HUES6 (cell line): Measurements from ENCODE around the gene SNRPF.
"Not testable (repeated sequence)": the region's sequence is repeated elsewhere in the genome, so short reads cannot be mapped to it uniquely, and the experiment has no call there.

Experiments used
- H3K27ac ChIP-seq: 2 replicates; pipeline ENCODE4 v1.7.0; 2013; ENCODE audit warnings: low read depth, mild to moderate bottlenecking, low read length, inconsistent platforms
- H3K27me3 ChIP-seq: 2 replicates; pipeline ENCODE4 v1.6.1; 2013; ENCODE audit warnings: low read length; ENCODE audit not compliant: control insufficient read depth, insufficient read depth
- H3K36me3 ChIP-seq: 2 replicates; pipeline ENCODE4 v1.6.1; 2013; ENCODE audit warnings: low read length; ENCODE audit not compliant: control insufficient read depth, insufficient read depth
- H3K4me1 ChIP-seq: 2 replicates; pipeline ENCODE4 v1.6.1; 2013; ENCODE audit warnings: low read length; ENCODE audit not compliant: control insufficient read depth, insufficient read depth
- H3K4me3 ChIP-seq: 2 replicates; pipeline ENCODE4 v1.5.1; 2013; ENCODE audit warnings: low read depth, low read length
- H3K9ac ChIP-seq: one replicate; pipeline ENCODE4 v1.6.1; 2013; ENCODE audit warnings: mild to moderate bottlenecking, low read length
- H3K9me3 ChIP-seq: 2 replicates; pipeline ENCODE4 v1.6.1; 2013; ENCODE audit warnings: low read depth, low read length; ENCODE audit not compliant: control insufficient read depth, insufficient read depth

The SNRPF gene

DNA sequence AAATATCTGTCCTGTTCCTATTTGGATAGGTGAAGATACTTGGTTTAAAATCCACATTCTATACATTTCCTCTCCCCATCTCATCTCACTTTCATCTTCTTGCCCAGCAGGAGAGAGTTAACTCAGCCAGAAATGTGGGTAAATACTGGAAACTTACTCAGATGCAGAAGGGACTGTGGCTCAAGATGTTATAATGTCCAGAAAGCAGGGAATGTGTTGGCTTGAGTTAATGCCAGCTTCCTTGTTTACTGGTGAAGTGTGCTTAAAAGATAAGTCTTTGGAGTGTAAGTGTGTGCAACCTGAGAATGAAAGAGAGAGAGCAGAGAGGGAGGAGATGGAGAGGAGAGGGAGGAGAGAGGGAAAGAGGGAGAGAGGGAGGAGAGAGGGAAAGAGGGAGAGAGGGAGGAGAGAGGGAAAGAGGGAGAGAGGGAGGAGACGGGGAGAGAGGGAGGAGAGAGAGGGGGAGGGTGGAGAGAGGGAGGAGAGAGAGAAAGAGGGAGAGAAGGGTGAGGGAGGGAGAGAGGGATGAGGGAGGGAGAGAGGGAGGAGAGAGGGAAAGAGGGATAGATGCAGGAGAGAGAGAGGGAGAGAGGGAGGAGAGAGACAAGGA is 22.0 kb upstream of the SNRPF start:
- Histone ChIP-seq H3K4me1 (0 out of 2 replicates have a peak, but pooled peaks cover 3% of the 10 kb centered on the region), H3K36me3 (no peaks in the 10 kb centered on the region), H3K27me3 (no peaks in the 10 kb centered on the region), H3K9me3 (no peaks in the 10 kb centered on the region), H3K4me3 (peak overlapping the region; percentile 26; the same call in 1 of the 2 replicates), H3K27ac (no peak overlapping the region), H3K9ac (no peak overlapping the region)

DNA sequence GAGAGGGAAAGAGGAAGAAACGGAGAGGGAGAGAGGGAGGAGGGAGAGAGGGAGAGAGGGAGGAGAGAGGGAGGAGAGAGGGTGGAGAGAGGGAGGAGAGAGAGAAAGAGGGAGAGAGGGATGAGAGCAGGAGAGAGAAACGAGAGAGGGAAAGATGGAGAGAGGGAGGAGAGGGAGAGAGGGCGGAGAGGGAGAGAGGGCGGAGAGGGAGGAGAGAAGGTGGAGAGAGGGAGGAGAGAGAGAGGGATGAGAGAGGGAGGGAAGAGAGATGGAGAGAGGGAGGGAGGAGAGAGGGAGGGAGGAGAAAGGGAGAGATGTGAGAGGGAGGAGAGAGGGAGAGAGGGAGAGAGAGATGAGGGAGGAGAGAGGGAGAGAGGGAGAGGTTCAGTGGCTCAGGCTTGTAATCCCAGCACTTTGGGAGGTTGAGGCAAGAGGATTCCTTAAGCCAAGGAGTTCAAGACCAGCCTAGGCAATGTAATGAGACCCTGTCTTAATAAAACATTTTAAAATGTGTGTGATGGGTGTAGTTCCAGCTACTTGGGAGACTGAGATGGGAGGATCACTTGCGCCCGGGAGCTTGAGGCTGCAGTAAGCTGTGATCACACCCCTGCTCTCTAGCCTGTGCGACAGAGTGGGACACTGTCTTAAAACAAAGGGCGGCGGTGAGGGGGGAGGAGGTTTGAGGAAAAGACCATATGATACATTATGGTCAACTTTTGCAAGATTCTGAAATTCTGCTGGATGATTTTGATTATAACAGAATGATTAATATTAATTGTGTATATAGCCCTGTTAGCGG is 21.3 kb upstream of the SNRPF start:
- Histone ChIP-seq H3K4me3 (peak overlapping the region; percentile 26; the same call in 1 of the 2 replicates), H3K36me3 (no peaks in the 10 kb centered on the region), H3K27me3 (no peaks in the 10 kb centered on the region), H3K9ac (no peak overlapping the region), H3K4me1 (0 out of 2 replicates have a peak, but pooled peaks cover 3% of the 10 kb centered on the region), H3K27ac (no peak overlapping the region), H3K9me3 (no peaks in the 10 kb centered on the region)

DNA sequence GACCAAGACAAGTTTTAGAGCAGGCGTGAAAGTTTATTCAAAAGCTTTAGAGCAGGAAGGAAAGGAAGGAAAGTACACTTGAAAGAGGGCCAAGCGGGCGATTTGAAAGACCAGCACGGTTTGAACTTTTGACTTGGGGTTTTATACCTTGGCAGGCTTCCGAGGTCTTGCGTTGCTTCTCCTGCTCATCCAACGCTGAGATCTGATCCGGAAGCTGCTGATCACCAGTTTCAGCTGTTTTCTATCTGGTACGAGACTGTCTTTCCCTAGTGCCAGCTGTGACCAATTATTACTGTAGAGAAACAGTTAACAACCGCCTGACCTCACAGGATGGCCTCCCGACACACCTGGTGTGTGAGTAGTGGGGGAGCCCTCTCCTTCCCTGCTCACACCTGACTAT is 20.6 kb upstream of the SNRPF start:
- H3K27me3 ChIP-seq, result no peaks in the 10 kb centered on the region
- no peak overlapping the region for H3K27ac ChIP-seq
- H3K4me1 ChIP-seq, result 0 out of 2 replicates have a peak, but pooled peaks cover 3% of the 10 kb centered on the region
- H3K9me3 ChIP-seq, result no peaks in the 10 kb centered on the region
- H3K36me3 ChIP-seq, result no peaks in the 10 kb centered on the region
- H3K9ac ChIP-seq, result no peak overlapping the region
- H3K4me3 ChIP-seq, result no peak overlapping the region

DNA sequence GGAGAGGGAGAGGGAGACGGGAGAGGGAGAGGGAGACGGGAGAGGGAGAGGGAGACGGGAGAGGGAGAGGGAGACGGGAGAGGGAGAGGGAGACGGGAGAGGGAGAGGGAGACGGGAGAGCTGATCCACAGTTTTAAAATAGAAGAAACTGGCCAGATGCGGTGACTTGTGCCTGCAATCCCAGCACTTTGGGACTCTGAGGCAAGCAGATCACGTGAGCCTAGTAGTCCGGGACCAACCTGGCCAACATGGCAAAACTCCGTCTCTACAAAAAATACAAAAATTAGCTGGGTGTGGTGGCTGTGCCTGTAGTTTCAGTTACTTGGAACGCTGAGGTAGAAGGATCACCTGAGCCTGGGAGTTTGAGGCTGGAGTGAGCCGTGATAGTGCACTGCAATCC is 16.3 kb upstream of the SNRPF start:
- not testable (repeated sequence) for H3K36me3 ChIP-seq, H3K9me3 ChIP-seq, H3K9ac ChIP-seq, H3K4me1 ChIP-seq, H3K27ac ChIP-seq, H3K27me3 ChIP-seq
- peak overlapping the region; percentile 35; the same call in 1 of the 2 replicates for H3K4me3 ChIP-seq

DNA sequence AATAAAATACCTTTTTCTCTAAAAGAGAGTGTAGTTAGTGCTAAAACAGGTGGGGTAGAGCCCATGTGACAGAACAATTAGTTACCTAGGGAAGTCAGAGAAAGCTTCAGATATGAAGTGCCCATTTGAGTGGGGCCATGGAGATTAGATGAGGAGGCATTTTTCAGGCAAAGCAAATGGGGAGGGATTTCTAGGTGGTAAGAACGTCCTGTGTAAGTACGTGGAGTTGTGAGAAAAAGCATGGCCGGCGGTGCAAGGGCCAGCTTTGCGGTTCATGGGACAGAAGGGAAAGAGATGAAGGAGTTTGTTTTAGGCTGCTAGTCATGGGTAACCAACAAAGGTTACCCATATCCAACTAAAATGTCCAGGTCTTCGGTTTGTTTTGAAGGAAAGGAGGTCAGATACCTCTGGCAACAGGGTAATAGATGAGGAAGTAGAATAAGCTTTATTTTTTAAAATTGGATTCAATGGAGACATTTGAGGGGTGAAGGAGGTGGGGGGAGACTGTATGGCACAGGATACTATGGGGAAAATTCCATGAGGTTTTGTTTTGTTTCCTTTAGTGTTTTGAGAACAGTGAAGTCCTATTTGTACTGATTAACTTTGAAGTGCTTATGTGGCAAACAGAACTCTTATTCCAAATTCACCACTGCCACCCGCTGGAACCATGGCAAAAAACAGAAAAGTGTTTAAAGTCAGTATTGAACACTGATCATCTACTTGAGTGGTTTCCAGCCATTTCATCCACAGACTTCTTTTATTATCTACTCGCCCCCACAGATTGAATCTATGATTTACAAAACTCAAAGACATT is 10.0 kb upstream of the SNRPF start:
- no peaks in the 10 kb centered on the region for H3K27me3 ChIP-seq
- no peak overlapping the region for H3K4me3 ChIP-seq
- H3K9me3 ChIP-seq, result no peaks in the 10 kb centered on the region
- peaks cover 5% of the 10 kb centered on the region; the same call in 1 of the 2 replicates for H3K4me1 ChIP-seq
- H3K27ac ChIP-seq, result no peak overlapping the region
- no peak overlapping the region for H3K9ac ChIP-seq
- H3K36me3 ChIP-seq, result no peaks in the 10 kb centered on the region

DNA sequence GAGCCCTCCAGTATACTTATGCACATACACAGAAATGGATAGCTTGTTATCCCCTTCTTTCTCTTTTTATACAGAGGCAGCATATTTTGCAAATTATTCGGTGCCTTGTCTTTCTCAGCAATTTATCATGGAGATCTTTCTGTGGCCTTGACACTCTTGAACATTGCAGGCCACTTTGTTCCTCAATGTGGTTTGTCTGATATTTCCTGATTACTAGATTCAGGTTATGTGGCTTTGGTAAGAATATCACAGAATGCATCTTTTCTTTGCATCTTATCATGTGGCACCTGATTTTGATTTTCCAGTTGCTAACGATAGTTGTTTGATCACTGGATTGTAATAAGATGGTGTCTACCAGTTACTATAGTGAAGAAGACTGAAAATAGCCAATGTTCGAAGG is 7.1 kb upstream of the SNRPF start:
- no peaks in the 10 kb centered on the region for H3K27me3 ChIP-seq
- H3K9ac ChIP-seq, result no peak overlapping the region
- peaks cover 14% of the 10 kb centered on the region for H3K4me1 ChIP-seq
- no peak overlapping the region for H3K27ac ChIP-seq
- no peak overlapping the region for H3K4me3 ChIP-seq
- no peaks in the 10 kb centered on the region for H3K9me3 ChIP-seq
- no peaks in the 10 kb centered on the region for H3K36me3 ChIP-seq

DNA sequence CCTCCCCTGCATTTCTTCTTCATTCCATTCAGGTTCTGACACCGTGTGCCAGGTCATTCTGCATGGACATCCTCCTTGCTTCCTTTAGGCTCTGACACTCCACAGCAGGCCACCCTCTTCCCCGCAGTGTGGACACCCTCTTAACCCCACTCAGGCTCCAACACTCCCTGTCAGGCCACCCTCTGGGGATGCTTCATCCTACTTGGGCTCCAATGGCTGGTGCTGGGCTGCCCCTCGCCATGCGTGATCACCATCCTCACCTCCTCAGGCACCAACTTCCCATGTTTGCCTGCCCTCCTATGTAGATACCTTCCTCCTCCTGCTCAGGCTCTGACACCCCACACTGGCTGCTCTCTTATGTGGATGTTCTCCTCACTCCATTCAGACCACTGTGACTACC is 6.6 kb upstream of the SNRPF start:
- Histone ChIP-seq H3K27me3 (no peaks in the 10 kb centered on the region), H3K4me3 (no peak overlapping the region), H3K27ac (no peak overlapping the region), H3K9ac (no peak overlapping the region), H3K9me3 (no peaks in the 10 kb centered on the region), H3K4me1 (peaks cover 14% of the 10 kb centered on the region), H3K36me3 (no peaks in the 10 kb centered on the region)

DNA sequence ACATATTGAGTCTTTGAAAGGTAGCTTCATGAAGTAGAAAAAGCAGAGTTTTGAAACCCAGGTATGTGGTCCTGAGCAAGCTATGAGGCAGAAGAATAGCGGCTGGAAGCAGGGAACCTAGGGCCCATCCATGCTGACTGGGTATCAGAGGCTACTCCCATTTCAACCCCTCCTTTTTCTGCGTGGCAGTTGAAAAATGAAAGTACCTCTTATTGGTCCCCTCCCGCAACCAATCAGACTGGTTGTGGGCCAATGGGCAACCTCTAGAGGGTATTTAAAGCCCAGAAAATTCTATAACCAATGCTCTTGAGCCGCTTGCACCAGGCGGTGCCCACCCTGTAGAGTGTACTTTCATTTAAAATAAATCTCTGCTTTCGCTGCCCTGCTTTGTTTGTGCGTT is 1.6 kb upstream of the SNRPF start:
- Histone ChIP-seq H3K9me3 (peaks cover 4% of the 10 kb centered on the region; the same call in 1 of the 2 replicates), H3K27me3 (no peaks in the 10 kb centered on the region), H3K4me3 (peak overlapping the region; percentile 92; the same call in 1 of the 2 replicates), H3K9ac (no peak overlapping the region), H3K36me3 (peaks cover 18% of the 10 kb centered on the region), H3K4me1 (peaks cover 19% of the 10 kb centered on the region), H3K27ac (no peak overlapping the region)

DNA sequence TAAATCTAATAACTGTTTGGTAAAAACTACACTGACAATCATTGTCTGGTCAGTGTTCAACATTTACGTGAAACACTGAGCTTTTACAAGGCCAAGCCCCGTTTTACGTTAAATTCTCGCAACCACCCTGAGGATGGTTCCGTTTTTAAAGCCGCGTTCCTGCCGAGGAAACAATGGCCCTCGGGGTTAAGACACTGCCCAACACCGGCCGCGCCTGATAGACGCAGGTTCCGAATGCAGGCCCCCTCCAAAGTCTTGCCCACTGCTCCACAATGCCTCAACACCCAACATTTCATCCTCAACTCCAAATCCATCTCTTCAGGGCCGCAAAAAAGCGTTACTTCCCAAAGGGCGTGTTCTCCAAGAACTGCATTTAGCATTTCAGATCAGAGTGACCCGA is 953 bp upstream of the SNRPF start:
- Histone ChIP-seq H3K9me3 (peaks cover 5% of the 10 kb centered on the region; the same call in 1 of the 2 replicates), H3K27me3 (no peaks in the 10 kb centered on the region), H3K36me3 (peaks cover 24% of the 10 kb centered on the region), H3K4me3 (peak overlapping the region; percentile 92), H3K4me1 (peaks cover 19% of the 10 kb centered on the region), H3K27ac (no peak overlapping the region), H3K9ac (no peak overlapping the region)

DNA sequence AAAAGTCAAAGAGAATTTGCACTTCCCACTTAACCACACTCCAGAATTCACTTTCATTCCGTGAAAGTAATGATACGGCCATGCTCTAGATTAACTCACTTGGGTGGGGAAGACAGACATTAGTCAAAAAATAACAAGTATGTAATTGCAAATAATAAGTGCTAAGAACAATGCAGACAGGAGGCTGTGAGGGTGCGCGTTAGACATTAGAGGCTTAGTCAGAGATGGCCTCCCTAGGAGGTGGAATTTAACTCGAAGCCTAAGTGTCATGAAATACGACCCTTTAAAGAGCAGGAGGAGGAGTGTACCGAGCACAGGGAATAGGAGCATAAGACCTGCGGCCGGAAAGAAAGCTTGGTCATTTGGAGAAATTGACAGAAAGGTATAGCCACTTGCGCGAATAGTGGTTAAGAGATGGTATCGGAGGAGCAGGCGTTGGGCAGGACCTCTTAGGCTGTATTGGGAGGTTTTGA is 628 bp downstream of the SNRPF start:
- Histone ChIP-seq H3K9ac (peak overlapping the region; percentile 97), H3K9me3 (peaks cover 5% of the 10 kb centered on the region; the same call in 1 of the 2 replicates), H3K4me3 (peak overlapping the region; percentile 92), H3K27ac (peak overlapping the region; percentile 72), H3K27me3 (no peaks in the 10 kb centered on the region), H3K36me3 (peaks cover 40% of the 10 kb centered on the region), H3K4me1 (peaks cover 13% of the 10 kb centered on the region)
